OCI-LY7 (cell line): ENCODE results near the gene CNP.

ENCODE experiments used
- CTCF ChIP-seq: fragments of 200-600 bp; sonication (generic); conservative IDR thresholded peaks from 2 replicates; pipeline ENCODE4 v1.5.1; 2014; ENCODE audit warnings: mild to moderate bottlenecking, antibody characterized with exemption, low read length, moderate library complexity, mixed read lengths
- EZH2phosphoT487 ChIP-seq: fragments of 200-600 bp; sonication (generic); IDR thresholded peaks from 2 replicates; pipeline ENCODE4 v1.6.1; 2018; ENCODE audit warnings: low read depth, borderline replicate concordance, mild to moderate bottlenecking, mixed run types, antibody characterized with exemption, low read length, moderate library complexity, mixed read lengths

GRCh38 chr17:41971721-41972523, 5.3 kb downstream of the CNP start:
- TF ChIP-seq CTCF, result no peak
- TF ChIP-seq EZH2phosphoT487, result no peak
